GM13976 (cell line): ENCODE results near the gene STX16.

Experiments
- DNase-seq: peaks from one replicate; pipeline ENCODE4 v3.0.0; 2012; ENCODE audit warnings: low spot score
- in situ Hi-C: fragments of 300-500 bp; cut with MboI; formaldehyde crosslinking; loops from one replicate; pipeline ENCODE4 v1.12.0; 2022; ENCODE audit warnings: low sequenced_read_pairs, mixed read lengths, inconsistent platforms; ENCODE audit not compliant: unreplicated experiment
- TF ChIP-seq, protein P1 (sequence below): IDR thresholded peaks from 2 replicates; pipeline ENCODE4 v1.5.1; 2012; ENCODE audit warnings: borderline replicate concordance, mild to moderate bottlenecking; ENCODE audit not compliant: insufficient read depth; ENCODE audit errors: extremely low read depth, missing control alignments, control extremely low read depth

Gene STX16

DNA sequence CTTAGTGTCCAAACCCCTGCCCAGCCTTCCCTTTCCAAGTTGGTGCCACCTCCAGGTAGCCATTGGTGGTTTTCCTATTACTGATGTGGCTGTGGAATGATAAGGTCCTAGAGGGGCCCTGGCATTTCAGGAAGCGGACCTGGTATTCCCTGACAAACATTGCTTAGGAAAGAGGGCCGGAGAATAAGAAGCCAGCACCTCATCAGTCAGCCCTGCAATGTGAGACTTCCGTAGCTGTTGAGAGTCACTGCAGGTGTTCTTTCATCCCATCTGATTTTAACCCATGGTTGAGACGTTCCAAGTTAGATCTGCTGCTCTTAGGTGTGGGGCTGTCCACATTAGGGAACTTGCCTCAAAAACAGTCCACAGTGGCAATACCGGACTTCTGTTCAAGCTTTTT lies 26.7 kb downstream of the STX16 start:
- no peak for DNase-seq
- in situ Hi-C loops, result no loop called here
- TF ChIP-seq, protein P1, sequence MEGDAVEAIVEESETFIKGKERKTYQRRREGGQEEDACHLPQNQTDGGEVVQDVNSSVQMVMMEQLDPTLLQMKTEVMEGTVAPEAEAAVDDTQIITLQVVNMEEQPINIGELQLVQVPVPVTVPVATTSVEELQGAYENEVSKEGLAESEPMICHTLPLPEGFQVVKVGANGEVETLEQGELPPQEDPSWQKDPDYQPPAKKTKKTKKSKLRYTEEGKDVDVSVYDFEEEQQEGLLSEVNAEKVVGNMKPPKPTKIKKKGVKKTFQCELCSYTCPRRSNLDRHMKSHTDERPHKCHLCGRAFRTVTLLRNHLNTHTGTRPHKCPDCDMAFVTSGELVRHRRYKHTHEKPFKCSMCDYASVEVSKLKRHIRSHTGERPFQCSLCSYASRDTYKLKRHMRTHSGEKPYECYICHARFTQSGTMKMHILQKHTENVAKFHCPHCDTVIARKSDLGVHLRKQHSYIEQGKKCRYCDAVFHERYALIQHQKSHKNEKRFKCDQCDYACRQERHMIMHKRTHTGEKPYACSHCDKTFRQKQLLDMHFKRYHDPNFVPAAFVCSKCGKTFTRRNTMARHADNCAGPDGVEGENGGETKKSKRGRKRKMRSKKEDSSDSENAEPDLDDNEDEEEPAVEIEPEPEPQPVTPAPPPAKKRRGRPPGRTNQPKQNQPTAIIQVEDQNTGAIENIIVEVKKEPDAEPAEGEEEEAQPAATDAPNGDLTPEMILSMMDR, result no peak

DNA sequence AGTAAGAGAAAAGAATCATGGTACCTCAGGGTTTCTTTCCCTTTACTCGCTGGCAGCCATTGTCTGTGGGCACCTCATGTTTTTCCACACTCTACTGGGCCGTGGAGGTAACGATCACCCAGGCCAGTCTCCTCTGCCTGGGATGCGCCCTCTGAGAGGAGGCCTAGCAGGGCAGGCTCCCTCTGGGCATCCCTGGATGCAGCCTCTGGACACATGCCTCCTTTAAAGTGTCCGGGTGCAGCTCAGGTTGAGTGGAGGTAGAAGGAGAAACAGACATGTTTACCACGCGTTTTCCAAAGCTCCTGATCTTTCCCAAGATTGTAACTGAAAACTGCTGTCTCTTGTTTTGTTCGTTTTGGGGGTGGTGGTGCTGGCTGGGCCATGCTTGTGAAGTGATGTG lies 27.7 kb downstream of the STX16 start:
- in situ Hi-C loops, result no loop called here
- TF ChIP-seq, protein P1, result no peak
- no peak for DNase-seq

DNA sequence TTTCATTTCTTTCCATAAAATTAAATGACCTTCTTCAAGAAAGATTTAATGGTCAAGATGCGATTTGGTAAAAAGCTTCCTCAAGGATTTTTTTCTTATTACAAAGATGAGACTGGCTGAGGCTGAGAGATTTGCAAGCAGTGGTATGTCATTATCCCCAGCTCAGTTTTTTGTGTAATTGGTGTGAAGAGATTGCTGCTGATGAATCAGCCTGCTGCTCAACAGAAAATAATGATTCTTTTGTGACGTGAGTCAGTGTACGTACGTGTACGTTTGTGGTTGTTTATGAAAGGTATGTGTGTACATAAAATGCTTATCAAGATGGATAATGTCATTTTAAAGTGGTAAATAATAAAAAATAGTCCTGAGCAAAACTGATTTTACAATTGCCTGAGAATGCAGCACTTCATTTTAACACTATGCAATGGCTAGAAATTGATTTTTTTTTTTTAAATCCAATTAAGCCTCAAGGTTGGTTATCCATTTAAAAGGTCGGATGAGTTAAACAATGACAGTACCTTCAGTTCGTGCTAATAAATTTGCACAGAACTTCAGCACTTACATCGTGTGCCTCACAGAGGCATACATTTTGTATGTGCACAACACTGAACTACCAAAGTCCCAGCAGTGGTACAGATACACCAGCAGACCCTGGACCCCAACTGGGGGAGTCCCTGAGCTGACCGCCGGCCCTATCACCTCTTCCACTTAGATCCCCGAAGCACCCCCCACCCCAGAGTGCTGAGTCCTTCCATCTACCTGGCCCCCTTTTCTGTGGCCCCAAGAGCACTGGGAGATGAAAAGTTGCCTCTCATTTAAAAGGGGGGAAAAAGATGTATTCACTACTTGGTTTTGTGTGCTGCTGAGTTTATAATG lies 31.8 kb downstream of the STX16 start:
- TF ChIP-seq, protein P1, result no peak
- in situ Hi-C loops, result no loop called here
- DNase-seq, result no peak

DNA sequence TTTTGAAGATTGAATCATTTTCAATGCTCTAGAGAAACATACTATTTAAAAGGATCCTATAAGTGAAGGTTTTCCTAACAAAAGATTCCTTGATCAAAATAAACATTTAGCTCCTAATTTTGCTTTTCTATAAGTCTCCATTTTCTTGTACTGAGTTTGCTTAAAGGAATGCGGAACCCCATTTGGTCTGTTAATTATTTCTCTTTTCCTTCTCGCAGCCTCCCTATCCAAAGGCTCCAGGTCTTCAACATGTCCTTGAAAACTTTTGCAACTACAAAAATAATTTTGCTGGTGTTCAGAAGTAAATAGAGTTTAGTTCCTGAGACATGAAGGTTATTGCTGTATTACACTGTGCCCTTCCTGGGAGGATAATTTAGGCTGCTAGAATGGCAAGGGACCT lies 33.2 kb downstream of the STX16 start:
- TF ChIP-seq, protein P1, result no peak
- no peak for DNase-seq
- in situ Hi-C loops, result no loop called here

DNA sequence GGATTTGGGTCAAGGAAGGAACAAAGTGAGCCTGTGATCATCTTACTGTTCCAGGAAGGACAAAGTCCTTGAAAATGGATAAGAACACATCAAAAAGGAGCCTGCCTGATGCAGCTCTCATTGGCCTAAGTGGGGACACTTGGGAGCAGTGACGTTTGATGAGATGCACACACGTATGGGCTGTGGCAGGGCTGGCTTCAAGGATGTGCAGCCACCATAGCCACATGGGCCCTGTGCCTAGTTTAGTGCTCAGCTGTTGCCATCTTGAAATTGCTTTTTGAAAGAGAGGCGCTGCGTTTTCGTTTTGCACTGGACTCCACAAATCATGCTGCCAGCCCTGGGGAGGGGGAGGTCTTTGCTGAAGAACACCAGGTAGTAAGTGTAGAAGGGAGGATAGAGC lies 34.9 kb downstream of the STX16 start:
- in situ Hi-C loops, result no loop called here
- TF ChIP-seq, protein P1, result no peak
- DNase-seq, result no peak

DNA sequence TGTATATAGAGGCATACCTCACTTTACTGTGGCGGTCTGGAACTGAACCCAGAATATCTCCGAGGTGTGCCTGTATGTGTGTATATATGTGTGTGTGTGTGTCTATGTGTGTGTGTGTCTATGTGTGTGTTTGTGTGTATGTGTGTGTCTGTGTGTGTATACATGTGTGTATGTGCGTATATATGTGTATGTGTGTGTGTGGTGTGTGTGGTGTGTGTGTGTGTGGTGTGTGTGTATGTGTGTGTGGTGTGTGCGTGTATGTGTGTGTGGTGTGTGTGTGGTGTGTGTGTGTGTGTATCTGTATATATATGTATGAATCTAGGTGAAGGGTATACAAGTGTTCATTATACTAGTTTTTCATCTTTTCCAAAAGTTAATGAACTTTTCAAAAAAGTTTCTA lies 37.3 kb downstream of the STX16 start:
- in situ Hi-C loops, result no loop called here
- TF ChIP-seq, protein P1, result no peak

More for the DNA sequence above, 37.3 kb downstream of the STX16 start:
- no peak for DNase-seq
